Measurements from ENCODE around the gene KLF3. TPM values are rescaled to one million over a fixed set of nuclear protein-coding genes. Genes with fewer than 3 reads are reported as not detected.
A peak's percentile ranks its signal among the peaks of the same experiment; 100 is the strongest.
"Not testable (repeated sequence)": the region's sequence is repeated elsewhere in the genome, so short reads cannot be mapped to it uniquely, and the experiment has no call there.

KLF3 gene
- total RNA-seq, 2 experiments from 2014 or later = 30.2 to 33.5 TPM

DNA sequence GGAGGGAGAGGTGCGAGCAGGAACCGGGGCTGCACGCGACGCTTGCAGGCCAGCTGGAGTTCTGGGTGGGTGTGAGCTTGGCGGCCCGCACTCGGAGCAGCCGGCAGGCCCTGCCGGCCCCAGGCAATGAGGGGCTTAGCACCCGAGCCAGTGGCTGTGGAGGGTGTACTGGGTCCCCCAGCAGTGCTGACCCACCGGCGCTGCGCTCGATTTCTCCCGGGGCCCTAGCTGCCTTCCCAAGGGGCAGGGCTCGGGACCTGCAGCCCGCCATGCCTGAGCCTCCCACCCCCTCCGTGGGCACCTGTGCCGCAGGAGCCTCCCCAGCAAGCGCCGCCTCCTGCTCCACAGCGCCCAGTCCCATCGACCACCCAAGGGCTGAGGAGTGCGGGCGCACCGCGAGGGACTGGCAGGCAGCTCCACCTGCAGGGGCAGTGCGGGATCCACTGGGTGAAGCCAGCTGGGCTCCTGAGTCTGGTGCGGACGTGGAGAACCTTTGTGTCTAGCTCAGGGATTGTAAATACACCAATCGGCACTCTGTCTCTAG is 37.0 kb upstream of the KLF3 start:
- H3K9me3 Mint-ChIP-seq; H3K4me3 Mint-ChIP-seq; POLR2A ChIA-PET; H3K27ac Mint-ChIP-seq; H3K36me3 Mint-ChIP-seq (ENCODE audit: low read depth); DNase-seq; H3K27me3 Mint-ChIP-seq; CTCF ChIA-PET: not testable (repeated sequence)
- peaks cover 12% of the 10 kb centered on the region for H3K4me1 Mint-ChIP-seq

DNA sequence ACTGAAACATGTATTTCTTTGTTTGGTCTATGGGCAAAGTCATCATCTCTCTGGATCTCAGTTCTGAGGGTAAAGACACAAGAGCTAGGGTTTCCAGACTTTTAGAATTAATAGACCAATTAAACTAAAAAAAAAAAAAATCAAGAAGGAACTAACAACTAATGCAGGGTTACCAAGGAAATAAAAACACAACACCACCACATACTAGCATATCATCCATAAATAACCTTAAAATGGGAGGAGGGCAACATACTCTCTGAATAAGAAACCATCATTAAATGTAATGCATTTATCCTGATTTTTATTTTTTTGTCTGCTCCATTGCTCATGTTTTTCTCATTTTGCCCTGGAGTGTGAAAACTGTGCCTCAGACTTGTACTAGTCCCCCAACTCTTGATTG is 33.5 kb upstream of the KLF3 start:
- Mint-ChIP-seq H3K36me3 (ENCODE audit: low read depth) (no peaks in the 10 kb centered on the region), H3K27ac (no peak overlapping the region), H3K4me3 (no peak overlapping the region), H3K27me3 (no peaks in the 10 kb centered on the region), H3K9me3 (no peaks in the 10 kb centered on the region), H3K4me1 (peaks cover 6% of the 10 kb centered on the region)
- ChIA-PET POLR2A (no interaction called here), CTCF (no interaction called here)
- DNase-seq = no peak

- Mint-ChIP-seq H3K9me3 (no peaks in the 10 kb centered on the region), H3K36me3 (ENCODE audit: low read depth) (no peaks in the 10 kb centered on the region), H3K4me3 (no peak overlapping the region), H3K4me1 (no peaks in the 10 kb centered on the region), H3K27ac (no peak overlapping the region), H3K27me3 (peaks cover 6% of the 10 kb centered on the region)
- no peak for DNase-seq
- POLR2A ChIA-PET = no interaction called here
- CTCF ChIA-PET = no interaction called here
Measured at GRCh38 chr4:38634047-38634759, 29.8 kb upstream of the KLF3 start.

GRCh38 chr4:38639242-38639641 is 24.8 kb upstream of the KLF3 start:
- no peak overlapping the region for H3K4me3 Mint-ChIP-seq
- no peak overlapping the region for H3K27ac Mint-ChIP-seq
- CTCF ChIA-PET = no interaction called here
- peaks cover 2% of the 10 kb centered on the region for H3K36me3 Mint-ChIP-seq (ENCODE audit: low read depth)
- POLR2A ChIA-PET = no interaction called here
- peaks cover 20% of the 10 kb centered on the region for H3K27me3 Mint-ChIP-seq
- H3K4me1 Mint-ChIP-seq = no peaks in the 10 kb centered on the region
- no peak for DNase-seq
- peaks cover 7% of the 10 kb centered on the region for H3K9me3 Mint-ChIP-seq

DNA sequence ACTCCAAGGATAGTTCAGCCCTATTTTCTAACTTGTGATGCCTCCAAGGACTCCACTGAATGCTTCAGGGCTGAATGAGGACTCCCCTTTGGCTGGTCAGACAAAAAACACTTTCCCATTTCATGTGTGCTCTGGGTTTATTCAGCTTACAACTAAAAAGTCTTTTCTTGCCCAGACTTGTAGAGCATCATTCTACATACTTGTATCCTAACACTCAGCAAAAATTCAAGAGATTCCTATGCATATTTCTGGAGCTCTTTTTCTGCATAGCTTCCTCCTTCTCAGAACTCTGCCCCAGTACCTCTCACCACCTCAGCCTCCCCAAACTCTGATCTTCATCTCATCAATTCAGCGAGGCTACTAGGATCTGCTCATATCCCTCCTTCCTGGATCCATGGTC is 22.2 kb upstream of the KLF3 start:
- Mint-ChIP-seq H3K9me3 (peaks cover 7% of the 10 kb centered on the region), H3K4me3 (no peak overlapping the region), H3K27me3 (peaks cover 20% of the 10 kb centered on the region), H3K4me1 (no peaks in the 10 kb centered on the region), H3K27ac (no peak overlapping the region), H3K36me3 (ENCODE audit: low read depth) (peaks cover 5% of the 10 kb centered on the region)
- CTCF ChIA-PET = no interaction called here
- POLR2A ChIA-PET = no interaction called here
- no peak for DNase-seq

- H3K4me3 Mint-ChIP-seq = no peak overlapping the region
- no peak overlapping the region for H3K27ac Mint-ChIP-seq
- no peak for DNase-seq
- H3K4me1 Mint-ChIP-seq = peaks cover 9% of the 10 kb centered on the region
- peaks cover 5% of the 10 kb centered on the region for H3K36me3 Mint-ChIP-seq (ENCODE audit: low read depth)
- ChIA-PET POLR2A (interaction anchor here (0.6 kb wide), 1 partner anchor 337 kb away, joined by 8 read pairs; no protein-coding TSS in a partner anchor), CTCF (no interaction called here)
- H3K9me3 Mint-ChIP-seq = peaks cover 9% of the 10 kb centered on the region
- peaks cover 14% of the 10 kb centered on the region for H3K27me3 Mint-ChIP-seq
Measured at GRCh38 chr4:38644201-38644600, 19.8 kb upstream of the KLF3 start.

GRCh38 chr4:38647101-38647819 is 16.7 kb upstream of the KLF3 start:
- Mint-ChIP-seq H3K36me3 (ENCODE audit: low read depth) (peaks cover 5% of the 10 kb centered on the region), H3K4me1 (peaks cover 14% of the 10 kb centered on the region), H3K27ac (no peak overlapping the region), H3K9me3 (peaks cover 2% of the 10 kb centered on the region), H3K4me3 (no peak overlapping the region), H3K27me3 (peaks cover 3% of the 10 kb centered on the region)
- no peak for DNase-seq
- POLR2A ChIA-PET = no interaction called here
- CTCF ChIA-PET = no interaction called here

- peaks cover 38% of the 10 kb centered on the region for H3K4me1 Mint-ChIP-seq
- H3K4me3 Mint-ChIP-seq = no peak overlapping the region
- peaks cover 2% of the 10 kb centered on the region for H3K9me3 Mint-ChIP-seq
- DNase-seq = no peak
- no peak overlapping the region for H3K27ac Mint-ChIP-seq
- peaks cover under 1% of the 10 kb centered on the region for H3K27me3 Mint-ChIP-seq
- ChIA-PET CTCF (interaction anchor here (0.6 to 2.0 kb wide), 4 partner anchors 15 to 330 kb away, joined by 3 to 7 read pairs (median 4); no protein-coding TSS in a partner anchor), POLR2A (no interaction called here)
- peaks cover 9% of the 10 kb centered on the region for H3K36me3 Mint-ChIP-seq (ENCODE audit: low read depth)
Measured at GRCh38 chr4:38650133-38650532, 13.9 kb upstream of the KLF3 start.

DNA sequence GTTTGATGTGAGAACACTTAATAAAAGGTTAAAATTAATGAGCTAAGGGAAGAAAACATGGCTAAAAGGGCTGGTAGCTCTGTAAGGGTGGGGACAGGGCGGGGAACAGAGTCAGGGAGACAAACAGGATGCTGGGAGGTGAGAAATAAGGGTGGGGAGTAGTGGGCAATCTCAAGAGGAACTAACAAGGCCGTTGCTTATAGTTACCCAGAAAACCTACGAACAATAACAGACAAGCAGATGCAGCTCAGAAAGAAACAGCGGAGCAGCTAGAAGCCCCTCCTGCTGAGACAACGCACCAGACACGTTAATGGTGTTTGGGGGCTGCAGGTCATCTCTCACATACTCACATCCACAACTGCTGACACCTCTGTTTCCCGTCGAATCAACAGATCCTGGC is 9.7 kb upstream of the KLF3 start:
- CTCF ChIA-PET = interaction anchor here (0.7 kb wide), 1 partner anchor 31 kb away, joined by 3 read pairs; no protein-coding TSS in a partner anchor
- Mint-ChIP-seq H3K36me3 (ENCODE audit: low read depth) (peaks cover 6% of the 10 kb centered on the region), H3K9me3 (peaks cover 2% of the 10 kb centered on the region), H3K27me3 (peaks cover 13% of the 10 kb centered on the region), H3K27ac (peak overlapping the region; percentile 96), H3K4me1 (peaks cover 58% of the 10 kb centered on the region), H3K4me3 (peak overlapping the region; percentile 44)
- POLR2A ChIA-PET = no interaction called here
- DNase-seq = peak; percentile 42

DNA sequence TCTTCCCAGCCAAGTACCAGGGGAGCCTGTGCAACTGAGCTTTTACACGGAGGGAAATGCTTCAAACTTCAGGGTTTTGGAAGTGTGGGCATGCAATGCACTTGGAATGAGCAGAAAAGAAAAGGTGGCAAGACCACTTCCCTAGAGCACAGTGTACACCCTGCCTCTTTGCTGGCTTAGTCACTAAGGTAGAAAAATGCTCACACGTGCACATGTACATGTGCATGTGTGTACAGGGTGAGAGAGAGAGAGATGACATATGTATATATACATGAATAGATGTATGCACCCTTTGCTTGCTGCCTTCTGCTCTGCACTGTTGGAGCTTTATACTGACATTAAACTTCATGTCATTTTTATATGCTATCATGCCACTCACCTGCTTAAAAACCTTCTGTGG is 7.9 kb upstream of the KLF3 start:
- H3K4me1 Mint-ChIP-seq = peaks cover 61% of the 10 kb centered on the region
- H3K9me3 Mint-ChIP-seq = peaks cover 7% of the 10 kb centered on the region
- H3K27me3 Mint-ChIP-seq = peaks cover 13% of the 10 kb centered on the region
- ChIA-PET POLR2A (no interaction called here), CTCF (interaction anchor here (2.0 kb wide), 1 partner anchor 12 kb away, joined by 5 read pairs; no protein-coding TSS in a partner anchor)
- no peak overlapping the region for H3K27ac Mint-ChIP-seq
- peaks cover 10% of the 10 kb centered on the region for H3K36me3 Mint-ChIP-seq (ENCODE audit: low read depth)
- H3K4me3 Mint-ChIP-seq = no peak overlapping the region
- no peak for DNase-seq

DNA sequence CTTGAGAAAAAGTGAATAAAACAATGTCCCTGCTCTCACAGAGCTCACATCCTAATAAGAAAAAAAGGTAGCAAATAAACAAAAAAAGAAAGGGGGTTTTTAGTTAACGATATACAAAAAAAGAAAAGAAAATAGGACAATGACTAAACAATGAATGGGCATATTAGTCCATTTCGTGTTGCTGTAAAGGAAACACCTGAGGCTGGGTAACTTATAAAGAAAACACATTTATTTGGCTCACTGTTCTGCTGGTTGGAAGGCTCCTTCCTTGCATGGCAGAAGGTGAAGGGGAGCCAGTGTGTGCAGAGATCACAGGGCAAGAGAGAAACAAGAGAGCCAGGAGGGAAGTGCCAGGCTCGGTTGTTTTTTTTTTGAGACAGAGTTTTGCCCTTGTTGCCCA is 4.7 kb upstream of the KLF3 start:
- H3K4me3 Mint-ChIP-seq = no peak overlapping the region
- peaks cover 7% of the 10 kb centered on the region for H3K36me3 Mint-ChIP-seq (ENCODE audit: low read depth)
- DNase-seq = no peak
- peaks cover 13% of the 10 kb centered on the region for H3K27me3 Mint-ChIP-seq
- H3K4me1 Mint-ChIP-seq = peaks cover 58% of the 10 kb centered on the region
- H3K9me3 Mint-ChIP-seq = peaks cover 8% of the 10 kb centered on the region
- ChIA-PET CTCF (interaction anchor here (0.6 to 1.3 kb wide), 3 partner anchors 13 to 341 kb away, joined by 3 to 5 read pairs (median 4); no protein-coding TSS in a partner anchor), POLR2A (interaction anchor here (0.5 to 0.7 kb wide), 2 partner anchors 31 to 371 kb away, joined by 3 read pairs; no protein-coding TSS in a partner anchor)
- peak overlapping the region; percentile 51 for H3K27ac Mint-ChIP-seq

DNA sequence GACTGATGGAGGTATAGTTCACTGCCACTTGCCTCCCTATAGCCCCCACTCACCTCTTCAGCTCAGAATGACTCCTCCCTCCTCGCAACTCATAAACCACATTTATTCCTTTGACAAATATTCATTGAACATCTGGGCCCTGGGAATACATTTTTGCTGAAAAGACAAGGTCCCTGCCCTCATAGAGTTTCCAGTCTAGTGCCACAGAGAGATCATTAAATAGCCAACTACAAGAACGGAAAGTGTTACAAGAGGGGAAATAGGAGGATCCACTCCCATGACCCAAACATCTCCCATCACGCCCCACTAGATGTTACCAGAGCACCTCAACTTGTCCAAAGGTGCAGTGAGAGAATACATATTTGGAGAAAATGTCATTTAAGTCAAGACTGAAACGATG is 3.2 kb upstream of the KLF3 start:
- H3K36me3 Mint-ChIP-seq (ENCODE audit: low read depth) = peaks cover 14% of the 10 kb centered on the region
- POLR2A ChIA-PET = no interaction called here

GRCh38 chr4:38661371-38661770 is 2.6 kb upstream of the KLF3 start:
- POLR2A ChIA-PET = no interaction called here
- Mint-ChIP-seq H3K27me3 (peaks cover 17% of the 10 kb centered on the region), H3K9me3 (peaks cover 8% of the 10 kb centered on the region), H3K4me1 (peaks cover 51% of the 10 kb centered on the region), H3K27ac (no peak overlapping the region), H3K36me3 (ENCODE audit: low read depth) (peaks cover 18% of the 10 kb centered on the region), H3K4me3 (peak overlapping the region; percentile 6)
- DNase-seq = no peak
- CTCF ChIA-PET = interaction anchor here (1.0 kb wide), 1 partner anchor 461 kb away, joined by 4 read pairs; no protein-coding TSS in a partner anchor

More for the DNA sequence above, 3.2 kb upstream of the KLF3 start:
- H3K4me3 Mint-ChIP-seq = peak overlapping the region; percentile 6
- peaks cover 8% of the 10 kb centered on the region for H3K9me3 Mint-ChIP-seq
- no peak for DNase-seq
- H3K27me3 Mint-ChIP-seq = peaks cover 20% of the 10 kb centered on the region
- H3K27ac Mint-ChIP-seq = no peak overlapping the region
- CTCF ChIA-PET = no interaction called here
- peaks cover 51% of the 10 kb centered on the region for H3K4me1 Mint-ChIP-seq
